GM12878 (cell line): Measurements from ENCODE around the gene NHS. TPM values are rescaled to one million over a fixed set of nuclear protein-coding genes. Genes with fewer than 3 reads are reported as not detected.

Experiments used
- ATAC-seq: fragments of 200-7000 bp; cut with Tn5 transposase; 3 replicates; pipeline ENCODE4 v1.9.1; 2020; ENCODE audit warnings: mild to moderate bottlenecking, moderate library complexity
- BruUV-seq: library from RNA; stranded (reverse); fragments of 400-500 nt; replicated peaks from 2 replicates; lab custom pipeline; 2021; lab: Mats Ljungman, UMichigan
- CTCF ChIA-PET: fragments of 300-600 bp; sonication (Branson Sonifier 250); formaldehyde crosslinking; extraction: SDS; loops from one replicate; lab custom pipeline; 2021; ENCODE audit warnings: inconsistent platforms; lab: Yijun Ruan, JAX
- POLR2A ChIA-PET: fragments of 350-600 bp; formaldehyde crosslinking; extraction: SDS; loops from one replicate; lab custom pipeline; 2021; ENCODE audit warnings: inconsistent platforms; lab: Charles Lee
- RAD21 ChIA-PET: fragments of 300-600 bp; sonication (Branson Sonifier 250); formaldehyde crosslinking; loops from one replicate; lab custom pipeline; 2023; ENCODE audit warnings: antibody characterized with exemption; ENCODE audit not compliant: unreplicated experiment; lab: Charles Lee
- SMC1A ChIA-PET: fragments of 300-600 bp; sonication (Branson Sonifier 250); formaldehyde crosslinking; loops from one replicate; lab custom pipeline; 2023; ENCODE audit not compliant: unreplicated experiment, uncharacterized antibody; lab: Charles Lee
- DNase-seq: peaks from one replicate; pipeline ENCODE4 v3.0.0-alpha.2; 2011; ENCODE audit warnings: low read depth, low spot score
- FAIRE-seq: peaks from 3 replicates; lab custom pipeline; 2011; peaks lifted over from hg19 to GRCh38; lab: Jason Lieb, UNC
- H2AFZ ChIP-seq: 2 replicates; pipeline ENCODE4 v1.6.0; 2011; ENCODE audit warnings: low read depth, low read length, control low read depth; ENCODE audit not compliant: control insufficient read depth
- H3K27ac ChIP-seq: 2 replicates; pipeline ENCODE4 v1.5.1; 2011; ENCODE audit warnings: control low read depth; ENCODE audit not compliant: control insufficient read depth, insufficient read depth
- H3K27me3 ChIP-seq, 2 experiments: replicated peaks in 1 of 2; 2 replicates each; pipeline versions ENCODE4 v1.6.0 to v1.6.1; 2011; ENCODE audit warnings: low read length in 1 of 2; ENCODE audit not compliant: control insufficient read depth in 2 of 2, insufficient read depth in 2 of 2
- H3K36me3 ChIP-seq, 2 experiments: 2 replicates each; pipeline ENCODE4 v1.5.1; 2011; ENCODE audit warnings: low read length in 1 of 2; ENCODE audit not compliant: control insufficient read depth in 2 of 2, insufficient read depth in 2 of 2
- H3K4me1 ChIP-seq: 2 replicates; pipeline ENCODE4 v1.6.1; 2011; ENCODE audit warnings: mild to moderate bottlenecking, low read length, moderate library complexity, mixed read lengths; ENCODE audit not compliant: control insufficient read depth, insufficient read depth
- H3K4me2 ChIP-seq: 2 replicates; pipeline ENCODE4 v1.6.0; 2011; ENCODE audit warnings: control low read depth; ENCODE audit not compliant: control insufficient read depth, insufficient read depth
- H3K4me3 ChIP-seq: fragments of 200-600 bp; sonication (generic); 2 replicates; pipeline ENCODE4 v1.5.1; 2016
- H3K79me2 ChIP-seq: 2 replicates; pipeline ENCODE4 v1.6.0; 2011; ENCODE audit warnings: low read length; ENCODE audit not compliant: control insufficient read depth, insufficient read depth
- H3K9ac ChIP-seq: 2 replicates; pipeline ENCODE4 v1.8.0; 2011; ENCODE audit warnings: low read length, control low read depth, mixed read lengths; ENCODE audit not compliant: control insufficient read depth, insufficient read depth
- H3K9me3 ChIP-seq: replicated peaks from 3 replicates; pipeline ENCODE4 v1.5.1; 2011; ENCODE audit warnings: mild to moderate bottlenecking, low read length; ENCODE audit not compliant: control insufficient read depth, insufficient read depth
- H4K20me1 ChIP-seq: 2 replicates; pipeline ENCODE4 v1.6.0; 2011; ENCODE audit not compliant: control insufficient read depth, insufficient read depth
- RB1 ChIP-seq: fragments of 450-650 bp; formaldehyde crosslinking; IDR thresholded peaks from 2 replicates; pipeline ENCODE4 v1.6.1; 2017; ENCODE audit warnings: mild to moderate bottlenecking, borderline replicate concordance
- ZBTB33 ChIP-seq: fragments of 450-650 bp; IDR thresholded peaks from 2 replicates; pipeline ENCODE4 v1.6.1; 2017; ENCODE audit warnings: mild to moderate bottlenecking
- ZNF24 ChIP-seq: fragments of 450-650 bp; IDR thresholded peaks from 2 replicates; pipeline ENCODE4 v1.6.1; 2017; ENCODE audit warnings: antibody characterized with exemption, mild to moderate bottlenecking
- WGBS: methylation state at CpG from one replicate; pipeline ENCODE4 v1.1.6; 2016; ENCODE audit warnings: low lambda C conversion rate; ENCODE audit not compliant: insufficient replicate concordance, insufficient coverage; ENCODE audit errors: missing lambda C conversion rate; 5-methylcytosine and 5-hydroxymethylcytosine counted together
- in situ Hi-C: fragments of 300-500 bp; cut with MboI; formaldehyde crosslinking; loops from 9 replicates; pipeline ENCODE4 v1.14.3; 2018; ENCODE audit warnings: mixed read lengths
- intact Hi-C: fragments of 100-400 bp; cut with micrococcal nuclease; formaldehyde crosslinking; loops from one replicate; pipeline ENCODE4 v1.14.2; 2022; ENCODE audit not compliant: unreplicated experiment
- polyA plus RNA-seq, 11 experiments: library from polyadenylated mRNA; depleted of rRNA in 4 of 11; unstranded in 6 of 11; stranded (reverse) in 5 of 11; fragments of >200 nt; fragmentation: Nextera tagmentation in 4 of 11; fragmentation: Illumina TruSeq in 1 of 11; extraction: Ambion mirVana in 4 of 11; extraction: Trizol in 1 of 11; gene quantifications; 1 replicate in 1 of 11; 2 replicates in 10 of 11; pipeline versions ENCODE4 v1.2.1 to v1.2.3, GENCODE V29; 2011 to 2016; ENCODE audit warnings: inconsistent platforms in 2 of 11, missing spikeins in 2 of 11, low read depth in 1 of 11
- total RNA-seq, 4 experiments: library from RNA; depleted of rRNA in 3 of 4; stranded (reverse); fragments of >200 nt in 3 of 4; fragmentation: Illumina TruSeq in 1 of 4; extraction: Trizol in 1 of 4; gene quantifications; 2 replicates each; pipeline versions ENCODE4 v1.2.1 to v1.2.3, GENCODE V29; 2013 to 2021
- TF ChIP-seq, protein P1 (sequence below): fragments of 450-650 bp; IDR thresholded peaks from 2 replicates; pipeline ENCODE4 v1.6.1; 2017; ENCODE audit warnings: mild to moderate bottlenecking, moderate library complexity

Gene NHS
- total and polyA plus RNA-seq, 10 of the 15 experiments (the other 5 are each of a cell fraction or from before 2014, with no cell fraction given): under 0.01 to 0.07 (median 0.03) TPM; not detected in 7

- in situ Hi-C loops: no loop called here
- no TSS peak for BruUV-seq
- RAD21 ChIA-PET: interaction anchor here (1.3 kb wide), 1 partner anchor 13 kb away, joined by 3 read pairs; no protein-coding TSS in a partner anchor
Measured at GRCh38 chrX:17596546-17597205, 221.7 kb downstream of the NHS start.

More at GRCh38 chrX:17596546-17597205, 221.7 kb downstream of the NHS start:
- Histone ChIP-seq H3K79me2 (no peaks in the 10 kb centered on the region), H3K4me2 (no peak overlapping the region), H2AFZ (no peak overlapping the region), H3K27me3 (no peaks in the 10 kb centered on the region), H3K4me3 (no peak overlapping the region), H3K4me1 (no peaks in the 10 kb centered on the region), H4K20me1 (no peaks in the 10 kb centered on the region), H3K9ac (no peak overlapping the region), H3K36me3 (no peaks in the 10 kb centered on the region), H3K9me3 (no peaks in the 10 kb centered on the region; the same call in 2 of the 3 replicates), H3K27ac (no peak overlapping the region)
- intact Hi-C loops: no loop called here
- ChIA-PET SMC1A (no interaction called here), POLR2A (interaction anchor here (0.5 kb wide), 1 partner anchor 117 kb away, joined by 3 read pairs; no protein-coding TSS in a partner anchor), CTCF (interaction anchor here (0.7 kb wide), 1 partner anchor 55 kb away, joined by 3 read pairs; no protein-coding TSS in a partner anchor)
- DNase-seq (no peak), ATAC-seq (no peak), FAIRE-seq (no peak)
- TF ChIP-seq RB1: no peak
- no peak for TF ChIP-seq ZNF24
- TF ChIP-seq ZBTB33: no peak
- TF ChIP-seq, protein P1, sequence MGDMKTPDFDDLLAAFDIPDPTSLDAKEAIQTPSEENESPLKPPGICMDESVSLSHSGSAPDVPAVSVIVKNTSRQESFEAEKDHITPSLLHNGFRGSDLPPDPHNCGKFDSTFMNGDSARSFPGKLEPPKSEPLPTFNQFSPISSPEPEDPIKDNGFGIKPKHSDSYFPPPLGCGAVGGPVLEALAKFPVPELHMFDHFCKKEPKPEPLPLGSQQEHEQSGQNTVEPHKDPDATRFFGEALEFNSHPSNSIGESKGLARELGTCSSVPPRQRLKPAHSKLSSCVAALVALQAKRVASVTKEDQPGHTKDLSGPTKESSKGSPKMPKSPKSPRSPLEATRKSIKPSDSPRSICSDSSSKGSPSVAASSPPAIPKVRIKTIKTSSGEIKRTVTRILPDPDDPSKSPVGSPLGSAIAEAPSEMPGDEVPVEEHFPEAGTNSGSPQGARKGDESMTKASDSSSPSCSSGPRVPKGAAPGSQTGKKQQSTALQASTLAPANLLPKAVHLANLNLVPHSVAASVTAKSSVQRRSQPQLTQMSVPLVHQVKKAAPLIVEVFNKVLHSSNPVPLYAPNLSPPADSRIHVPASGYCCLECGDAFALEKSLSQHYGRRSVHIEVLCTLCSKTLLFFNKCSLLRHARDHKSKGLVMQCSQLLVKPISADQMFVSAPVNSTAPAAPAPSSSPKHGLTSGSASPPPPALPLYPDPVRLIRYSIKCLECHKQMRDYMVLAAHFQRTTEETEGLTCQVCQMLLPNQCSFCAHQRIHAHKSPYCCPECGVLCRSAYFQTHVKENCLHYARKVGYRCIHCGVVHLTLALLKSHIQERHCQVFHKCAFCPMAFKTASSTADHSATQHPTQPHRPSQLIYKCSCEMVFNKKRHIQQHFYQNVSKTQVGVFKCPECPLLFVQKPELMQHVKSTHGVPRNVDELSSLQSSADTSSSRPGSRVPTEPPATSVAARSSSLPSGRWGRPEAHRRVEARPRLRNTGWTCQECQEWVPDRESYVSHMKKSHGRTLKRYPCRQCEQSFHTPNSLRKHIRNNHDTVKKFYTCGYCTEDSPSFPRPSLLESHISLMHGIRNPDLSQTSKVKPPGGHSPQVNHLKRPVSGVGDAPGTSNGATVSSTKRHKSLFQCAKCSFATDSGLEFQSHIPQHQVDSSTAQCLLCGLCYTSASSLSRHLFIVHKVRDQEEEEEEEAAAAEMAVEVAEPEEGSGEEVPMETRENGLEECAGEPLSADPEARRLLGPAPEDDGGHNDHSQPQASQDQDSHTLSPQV: no peak
- 36% methylated on average over 5 of the region's 9 CpGs for WGBS
